Fibroblast of lung (primary cell): ENCODE results near the gene CARD19.

Experiments
- CTCF ChIP-seq, 2 donors: IDR thresholded peaks in 1 of 2; conservative IDR thresholded peaks in 1 of 2; 1 replicate in 1 of 2; 2 replicates in 1 of 2; pipeline ENCODE4 v1.5.1; 2011 to 2012; ENCODE audit warnings: low read length in 2 of 2, control low read depth in 1 of 2, inconsistent platforms in 1 of 2, low read depth in 1 of 2, mild to moderate bottlenecking in 1 of 2
- EZH2 ChIP-seq: IDR thresholded peaks from 2 replicates; pipeline ENCODE4 v1.5.1; 2012; ENCODE audit warnings: low read length, control low read depth, mild to moderate bottlenecking; ENCODE audit errors: missing control alignments

DNA sequence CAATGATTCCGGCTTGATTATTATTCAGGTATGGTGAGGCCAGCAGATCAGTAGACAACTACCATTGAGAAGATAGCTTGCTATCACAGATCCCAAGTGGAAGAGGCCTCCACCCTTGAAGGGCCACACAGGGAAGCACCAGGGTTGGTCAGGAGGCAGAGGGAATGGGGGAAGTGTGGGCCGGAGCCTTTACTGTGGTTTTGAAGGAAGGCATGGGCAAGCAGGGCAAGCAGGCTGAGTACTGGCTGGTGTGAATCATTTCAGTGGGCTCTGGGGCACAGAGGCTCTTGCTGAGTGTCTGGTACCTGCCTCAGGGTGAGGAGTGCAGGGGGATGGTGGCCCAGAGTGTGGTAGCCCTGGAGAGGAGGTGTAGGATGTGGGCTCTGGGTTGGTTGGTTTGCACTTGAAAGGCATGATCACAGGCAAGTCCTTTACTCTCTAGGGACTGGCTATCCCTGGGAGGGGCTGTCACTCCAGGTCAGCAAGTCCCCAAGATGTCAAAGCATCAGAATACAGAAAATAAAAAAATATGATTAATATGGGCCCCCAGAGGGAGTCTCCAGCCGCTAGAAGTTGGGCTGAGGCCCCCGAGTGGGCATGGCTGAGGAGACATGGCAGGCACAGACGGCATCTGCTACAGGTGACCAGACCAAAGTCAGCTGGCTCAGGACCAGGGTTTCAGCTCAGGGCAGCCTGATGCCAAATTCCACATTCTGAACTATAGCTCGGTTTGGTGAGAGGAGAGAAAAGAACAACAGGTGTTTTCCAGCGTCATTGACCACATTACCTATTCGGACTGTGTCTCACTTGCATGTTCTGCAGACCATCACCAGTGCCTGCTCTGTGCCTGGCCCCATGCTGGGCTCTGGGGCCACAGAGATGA lies 47.2 kb upstream of the CARD19 start:
- TF ChIP-seq CTCF (conservative IDR thresholded peaks at IDR 0.05 in 1 of 2, IDR thresholded peaks at IDR 0.05 in 1 of 2; ENCODE audit: low read depth in 1 of 2, low read length in 2 of 2) (no peak), EZH2 (no peak)
